GM19452 (cell line): ENCODE results near the gene ERBB3.
A peak's percentile ranks its signal among the peaks of the same experiment; 100 is the strongest.

ENCODE experiments used
- ATAC-seq: cut with Tn5 transposase; IDR thresholded peaks from one replicate; pipeline ENCODE4 v1.9.1; 2021; ENCODE audit not compliant: unreplicated experiment

The ERBB3 gene

DNA sequence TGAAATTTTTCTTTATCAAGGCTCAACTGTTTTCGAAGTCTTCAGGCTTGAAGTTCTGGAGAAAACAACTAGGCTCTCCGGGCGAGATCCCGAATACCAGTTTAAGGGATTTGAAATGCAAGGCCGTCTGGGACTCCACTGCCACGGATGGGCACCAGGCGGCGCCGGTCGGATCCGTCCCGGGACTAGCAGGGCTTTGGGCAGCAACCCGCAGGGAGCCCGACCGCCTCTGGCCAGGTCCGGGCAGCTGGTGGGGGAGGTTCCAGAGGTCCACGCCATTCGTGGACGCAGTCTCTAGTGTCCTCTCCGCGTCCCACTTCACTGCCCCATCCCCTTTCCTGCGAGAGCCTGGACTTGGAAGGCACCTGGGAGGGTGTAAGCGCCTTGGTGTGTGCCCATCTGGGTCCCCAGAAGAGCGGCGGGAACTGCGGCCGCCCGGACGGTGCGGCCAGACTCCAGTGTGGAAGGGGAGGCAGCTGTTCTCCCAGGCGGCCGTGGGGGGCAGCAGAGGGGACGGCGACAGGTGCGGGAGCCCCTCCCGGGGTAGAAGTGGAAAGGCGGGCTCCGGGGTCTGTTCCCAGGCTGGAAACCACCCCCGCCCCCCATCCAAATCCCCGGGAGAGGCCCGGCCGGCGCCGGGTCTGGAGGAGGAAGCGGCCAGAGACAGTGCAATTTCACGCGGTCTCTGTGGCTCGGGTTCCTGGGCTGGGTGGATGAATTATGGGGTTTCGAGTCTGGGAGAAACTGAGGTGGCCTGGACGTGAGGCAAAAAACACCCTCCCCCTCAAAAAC is 838 bp upstream of the ERBB3 start:
- peak; percentile 67 for ATAC-seq

DNA sequence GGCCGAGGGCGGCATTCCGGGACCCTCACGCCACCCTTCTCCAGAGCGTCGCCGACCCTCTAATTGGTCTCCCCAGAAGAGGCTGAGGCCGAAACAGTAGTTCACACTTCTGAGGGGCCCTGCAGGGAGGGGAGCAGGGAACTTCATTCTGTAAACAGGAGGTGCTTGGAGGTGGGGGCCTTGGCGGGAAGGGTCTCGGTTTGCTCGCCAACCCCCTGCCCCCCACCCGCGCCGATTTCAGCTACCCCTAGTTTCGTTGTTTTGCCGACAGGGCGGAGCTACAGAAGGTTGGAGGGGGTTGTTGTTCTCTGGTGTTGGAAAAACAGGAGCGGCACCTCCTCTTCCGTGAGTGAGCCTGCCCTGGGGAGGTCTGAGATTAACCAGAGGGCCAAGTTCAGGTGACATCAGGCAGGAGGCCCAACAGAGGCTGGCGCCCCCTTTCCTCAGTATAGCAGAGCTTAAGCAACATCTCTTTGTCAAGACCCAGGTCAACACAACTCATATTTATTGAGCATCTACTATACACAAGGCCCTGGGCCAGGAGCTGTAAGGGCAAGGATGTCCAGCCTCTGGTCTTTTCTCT is 682 bp downstream of the ERBB3 start:
- ATAC-seq, result no peak

DNA sequence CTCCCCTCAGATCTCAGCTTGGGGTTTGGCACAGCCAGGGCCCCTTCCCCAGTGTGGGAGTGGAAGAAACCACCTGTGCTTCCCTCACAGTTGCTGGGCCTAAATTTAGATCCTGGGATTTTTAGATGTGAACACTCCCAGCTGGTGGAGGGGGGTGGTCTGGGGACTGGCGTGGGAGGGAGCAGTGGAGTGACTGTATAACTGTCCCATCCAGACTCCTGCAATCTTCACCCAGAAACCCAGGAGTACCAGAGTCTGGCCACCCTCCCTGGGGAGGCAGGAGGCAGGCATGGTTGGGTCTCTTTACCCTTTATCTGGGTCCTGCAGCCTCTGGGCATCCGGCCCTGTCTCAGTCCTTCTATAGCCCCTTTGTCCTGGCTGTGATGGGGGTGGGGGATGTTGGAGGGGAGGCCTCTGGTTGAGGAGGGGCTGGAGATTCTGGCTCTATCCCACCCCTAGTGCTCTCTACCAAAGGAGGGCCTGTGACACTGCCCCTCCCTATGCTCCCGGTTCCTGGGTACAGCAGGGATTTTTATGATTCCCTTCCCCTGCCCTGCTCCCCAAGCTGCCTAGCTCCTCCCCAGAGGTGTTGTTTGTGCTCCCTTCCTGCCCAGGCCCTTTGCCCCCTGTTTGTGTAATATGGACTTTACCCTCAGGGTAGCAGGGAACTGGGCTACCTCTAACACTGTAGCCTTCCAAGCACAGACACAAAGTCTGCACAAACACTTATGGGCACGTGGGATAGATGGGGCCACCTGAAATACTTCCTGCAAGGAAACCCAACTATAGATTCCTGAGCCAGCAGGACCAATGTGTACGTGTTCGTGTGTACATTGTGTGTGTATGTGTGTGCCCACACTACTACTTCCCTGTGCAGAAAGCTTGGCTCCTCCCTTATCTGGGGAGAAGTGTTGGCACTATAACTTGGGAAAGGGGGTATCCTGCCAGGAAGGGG is 1.7 kb downstream of the ERBB3 start:
- no peak for ATAC-seq

DNA sequence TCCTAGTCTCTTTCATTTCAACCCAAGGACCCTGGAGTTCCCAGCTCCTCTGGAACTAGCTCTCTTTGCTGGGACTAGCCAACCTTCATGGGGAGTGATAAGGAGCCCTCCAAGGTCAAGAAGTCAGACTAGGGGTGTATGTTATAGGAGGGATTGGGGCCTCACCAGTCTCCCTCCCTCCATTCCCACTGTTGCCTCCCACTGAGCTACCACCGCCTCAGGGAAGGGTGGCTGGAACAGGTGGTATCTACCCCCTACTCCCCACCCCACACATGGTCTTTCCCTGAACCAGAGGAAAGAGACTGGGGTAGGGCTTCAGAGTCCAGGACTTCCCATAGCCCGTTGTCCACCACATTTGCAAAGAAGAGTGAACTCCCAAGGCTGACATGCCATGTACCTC is 2.4 kb downstream of the ERBB3 start:
- ATAC-seq, result no peak

DNA sequence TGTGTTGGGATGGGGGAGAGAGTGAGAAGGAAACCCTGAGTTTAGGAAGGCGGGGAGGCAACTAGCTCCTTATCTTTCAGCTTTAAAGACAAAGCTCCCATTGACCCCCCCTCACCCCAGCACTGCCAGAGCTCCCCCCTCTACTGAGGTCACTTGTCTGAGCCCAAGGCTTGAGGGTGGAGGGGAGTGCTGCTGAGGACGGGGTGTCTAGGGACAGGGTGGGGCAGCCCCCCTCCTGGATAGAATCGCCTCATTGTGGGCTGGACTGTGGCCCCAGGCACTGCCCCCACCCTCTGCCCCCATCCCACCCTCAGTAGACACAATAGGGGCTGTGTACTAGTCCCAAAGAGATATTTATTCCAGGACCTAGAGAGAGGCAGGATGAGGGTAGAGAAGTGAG is 3.0 kb downstream of the ERBB3 start:
- no peak for ATAC-seq

DNA sequence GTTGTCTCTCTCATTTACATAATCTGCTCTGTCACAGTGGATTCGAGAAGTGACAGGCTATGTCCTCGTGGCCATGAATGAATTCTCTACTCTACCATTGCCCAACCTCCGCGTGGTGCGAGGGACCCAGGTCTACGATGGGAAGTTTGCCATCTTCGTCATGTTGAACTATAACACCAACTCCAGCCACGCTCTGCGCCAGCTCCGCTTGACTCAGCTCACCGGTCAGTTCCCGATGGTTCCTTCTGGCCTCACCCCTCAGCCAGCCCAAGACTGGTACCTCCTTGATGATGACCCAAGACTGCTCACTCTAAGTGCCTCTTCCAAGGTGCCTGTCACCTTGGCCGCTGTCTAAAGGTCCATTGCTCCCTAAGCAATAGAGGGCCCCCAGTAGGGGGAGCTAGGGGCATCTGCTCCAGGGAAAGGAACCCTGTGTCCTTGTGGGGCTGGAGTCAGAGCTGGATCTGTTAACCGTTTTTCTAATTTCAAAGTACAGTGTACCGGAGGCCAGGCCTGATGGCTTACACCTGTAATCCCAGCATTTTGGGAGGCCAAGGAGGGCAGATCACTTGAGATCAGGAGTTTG is 5.1 kb downstream of the ERBB3 start:
- ATAC-seq, result no peak

DNA sequence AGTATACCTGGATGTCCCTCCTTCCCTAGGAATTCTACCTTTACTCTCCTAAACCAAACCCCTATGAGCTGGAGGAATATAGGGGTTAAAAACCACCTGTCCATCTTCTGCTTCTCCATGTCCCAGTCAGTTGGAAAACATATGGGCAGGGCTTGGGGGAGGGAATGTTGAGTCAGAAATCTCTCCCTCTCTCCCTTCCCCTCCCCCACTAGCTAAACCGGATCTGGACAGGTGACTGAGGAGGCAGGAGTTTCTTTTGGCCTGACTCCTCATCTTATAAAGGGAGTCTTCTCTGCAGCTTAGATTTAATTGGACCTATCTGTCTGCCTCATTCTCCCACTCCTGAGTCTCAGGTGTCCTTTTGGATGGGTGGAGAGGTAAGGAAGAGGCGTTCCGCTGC is 6.1 kb downstream of the ERBB3 start:
- ATAC-seq, result no peak

DNA sequence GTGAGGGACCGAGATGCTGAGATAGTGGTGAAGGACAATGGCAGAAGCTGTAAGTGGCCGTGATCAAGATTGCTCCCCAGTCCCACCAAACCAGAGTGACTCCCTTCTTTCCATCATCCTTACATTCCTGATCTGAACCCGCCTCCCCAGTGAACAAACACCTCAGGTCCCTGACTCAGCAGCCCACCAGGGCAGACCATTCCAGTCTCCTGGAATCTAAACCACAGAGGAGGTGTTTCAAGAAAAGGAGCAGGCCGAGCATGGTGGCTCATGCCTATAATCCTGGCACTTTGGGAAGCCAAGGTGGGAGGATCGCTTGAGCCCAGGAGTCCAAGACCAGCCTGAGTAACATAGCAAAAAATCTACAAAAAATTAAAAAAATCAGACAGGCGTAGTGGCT is 6.6 kb downstream of the ERBB3 start:
- ATAC-seq, result no peak

DNA sequence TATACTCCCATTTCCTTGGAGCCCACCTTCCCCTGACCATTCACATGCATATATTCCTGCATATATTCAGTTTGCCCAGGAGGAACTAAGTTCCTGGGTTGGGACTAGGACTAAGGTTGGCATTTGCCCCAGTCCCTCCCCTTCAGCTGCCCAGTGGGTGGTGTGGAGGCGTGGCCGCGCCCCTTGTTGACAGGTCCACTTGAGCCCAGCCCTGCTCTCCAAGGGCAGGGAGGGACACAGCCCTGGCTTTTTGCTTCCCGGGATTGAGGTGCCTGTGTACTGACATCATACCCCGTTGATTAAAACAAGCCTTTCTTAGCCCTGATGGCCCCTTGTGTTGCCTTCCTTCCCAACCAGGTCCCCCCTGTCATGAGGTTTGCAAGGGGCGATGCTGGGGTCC is 7.3 kb downstream of the ERBB3 start:
- no peak for ATAC-seq

DNA sequence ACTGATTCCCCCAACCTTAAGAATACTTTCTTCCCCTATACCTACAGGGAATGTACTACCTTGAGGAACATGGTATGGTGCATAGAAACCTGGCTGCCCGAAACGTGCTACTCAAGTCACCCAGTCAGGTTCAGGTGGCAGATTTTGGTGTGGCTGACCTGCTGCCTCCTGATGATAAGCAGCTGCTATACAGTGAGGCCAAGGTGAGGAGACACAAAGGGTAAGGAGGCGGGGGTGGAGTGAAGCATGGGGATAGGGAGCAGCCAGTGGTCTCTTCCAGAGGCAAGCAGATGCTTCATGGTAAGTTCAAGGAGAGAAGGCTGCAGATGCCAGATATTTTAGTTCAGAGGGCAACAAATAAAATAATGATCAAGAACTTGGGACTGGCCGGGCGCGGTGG is 17.8 kb downstream of the ERBB3 start:
- ATAC-seq, result no peak

DNA sequence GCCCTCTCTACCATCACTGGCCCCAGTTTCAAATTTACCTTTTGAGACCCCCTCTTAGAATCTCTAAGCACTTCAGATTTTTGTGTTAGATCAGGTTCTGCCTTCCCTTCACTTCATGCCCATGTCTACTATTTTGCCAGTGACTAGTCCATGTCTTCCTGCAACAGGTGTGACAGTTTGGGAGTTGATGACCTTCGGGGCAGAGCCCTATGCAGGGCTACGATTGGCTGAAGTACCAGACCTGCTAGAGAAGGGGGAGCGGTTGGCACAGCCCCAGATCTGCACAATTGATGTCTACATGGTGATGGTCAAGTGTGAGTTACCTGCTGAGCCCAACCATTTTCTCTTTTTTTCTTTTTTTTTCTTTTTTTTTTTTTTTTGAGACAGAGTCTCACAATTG is 18.6 kb downstream of the ERBB3 start:
- no peak for ATAC-seq

DNA sequence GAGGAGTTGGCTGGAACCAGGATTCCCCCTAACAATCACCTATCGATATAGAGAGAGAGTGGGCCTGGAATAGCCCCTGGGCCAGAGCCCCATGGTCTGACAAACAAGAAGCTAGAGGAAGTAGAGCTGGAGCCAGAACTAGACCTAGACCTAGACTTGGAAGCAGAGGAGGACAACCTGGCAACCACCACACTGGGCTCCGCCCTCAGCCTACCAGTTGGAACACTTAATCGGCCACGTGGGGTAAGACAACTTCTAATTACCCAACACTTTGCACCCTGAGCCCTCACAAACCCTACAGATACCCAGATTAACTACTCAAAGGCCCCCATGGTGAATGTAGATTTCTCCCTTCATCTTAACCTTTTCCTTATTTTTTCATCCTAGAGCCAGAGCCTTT is 19.8 kb downstream of the ERBB3 start:
- no peak for ATAC-seq

DNA sequence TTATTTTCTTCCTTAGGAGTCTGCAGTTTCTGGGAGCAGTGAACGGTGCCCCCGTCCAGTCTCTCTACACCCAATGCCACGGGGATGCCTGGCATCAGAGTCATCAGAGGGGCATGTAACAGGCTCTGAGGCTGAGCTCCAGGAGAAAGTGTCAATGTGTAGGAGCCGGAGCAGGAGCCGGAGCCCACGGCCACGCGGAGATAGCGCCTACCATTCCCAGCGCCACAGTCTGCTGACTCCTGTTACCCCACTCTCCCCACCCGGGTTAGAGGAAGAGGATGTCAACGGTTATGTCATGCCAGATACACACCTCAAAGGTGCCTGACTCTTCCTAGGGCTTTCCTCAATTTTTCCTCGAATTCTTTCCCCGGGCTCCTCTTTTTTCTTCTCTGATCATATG is 21.1 kb downstream of the ERBB3 start:
- ATAC-seq, result no peak

DNA sequence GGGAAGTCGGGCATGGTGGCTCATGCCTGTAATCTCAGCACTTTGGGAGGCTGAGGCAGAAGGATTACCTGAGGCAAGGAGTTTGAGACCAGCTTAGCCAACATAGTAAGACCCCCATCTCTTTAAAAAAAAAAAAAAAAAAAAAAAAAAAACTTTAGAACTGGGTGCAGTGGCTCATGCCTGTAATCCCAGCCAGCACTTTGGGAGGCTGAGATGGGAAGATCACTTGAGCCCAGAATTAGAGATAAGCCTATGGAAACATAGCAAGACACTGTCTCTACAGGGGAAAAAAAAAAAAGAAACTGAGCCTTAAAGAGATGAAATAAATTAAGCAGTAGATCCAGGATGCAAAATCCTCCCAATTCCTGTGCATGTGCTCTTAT is 22.7 kb downstream of the ERBB3 start:
- ATAC-seq, result no peak

DNA sequence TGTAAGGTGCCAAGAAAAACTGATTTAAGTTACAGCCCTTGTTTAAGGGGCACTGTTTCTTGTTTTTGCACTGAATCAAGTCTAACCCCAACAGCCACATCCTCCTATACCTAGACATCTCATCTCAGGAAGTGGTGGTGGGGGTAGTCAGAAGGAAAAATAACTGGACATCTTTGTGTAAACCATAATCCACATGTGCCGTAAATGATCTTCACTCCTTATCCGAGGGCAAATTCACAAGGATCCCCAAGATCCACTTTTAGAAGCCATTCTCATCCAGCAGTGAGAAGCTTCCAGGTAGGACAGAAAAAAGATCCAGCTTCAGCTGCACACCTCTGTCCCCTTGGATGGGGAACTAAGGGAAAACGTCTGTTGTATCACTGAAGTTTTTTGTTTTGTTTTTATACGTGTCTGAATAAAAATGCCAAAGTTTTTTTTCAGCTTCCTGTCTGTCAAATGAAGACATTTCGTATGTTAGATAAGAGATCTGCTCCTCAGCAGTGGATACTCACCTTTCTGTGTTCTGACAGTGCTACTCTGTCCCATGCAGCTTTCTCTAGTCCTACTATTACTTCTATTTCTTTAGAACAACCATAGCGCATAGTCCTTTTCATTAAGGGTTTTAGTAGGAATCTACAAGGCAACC is 23.2 kb downstream of the ERBB3 start:
- no peak for ATAC-seq

DNA sequence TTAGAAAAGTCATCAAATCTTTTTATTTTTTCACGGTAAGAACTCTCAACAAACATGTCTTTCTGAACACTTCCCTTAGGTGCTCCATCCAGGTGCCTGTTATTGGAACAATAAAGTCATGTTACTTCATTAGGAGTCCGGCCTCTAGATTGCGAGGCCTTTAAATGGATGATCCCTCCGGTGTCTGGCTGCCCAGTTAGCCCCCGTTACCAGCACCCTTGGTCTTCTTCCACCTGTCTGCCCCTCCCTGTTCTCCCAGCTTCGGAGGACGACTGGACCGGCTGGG is 23.8 kb downstream of the ERBB3 start:
- ATAC-seq, result no peak

DNA sequence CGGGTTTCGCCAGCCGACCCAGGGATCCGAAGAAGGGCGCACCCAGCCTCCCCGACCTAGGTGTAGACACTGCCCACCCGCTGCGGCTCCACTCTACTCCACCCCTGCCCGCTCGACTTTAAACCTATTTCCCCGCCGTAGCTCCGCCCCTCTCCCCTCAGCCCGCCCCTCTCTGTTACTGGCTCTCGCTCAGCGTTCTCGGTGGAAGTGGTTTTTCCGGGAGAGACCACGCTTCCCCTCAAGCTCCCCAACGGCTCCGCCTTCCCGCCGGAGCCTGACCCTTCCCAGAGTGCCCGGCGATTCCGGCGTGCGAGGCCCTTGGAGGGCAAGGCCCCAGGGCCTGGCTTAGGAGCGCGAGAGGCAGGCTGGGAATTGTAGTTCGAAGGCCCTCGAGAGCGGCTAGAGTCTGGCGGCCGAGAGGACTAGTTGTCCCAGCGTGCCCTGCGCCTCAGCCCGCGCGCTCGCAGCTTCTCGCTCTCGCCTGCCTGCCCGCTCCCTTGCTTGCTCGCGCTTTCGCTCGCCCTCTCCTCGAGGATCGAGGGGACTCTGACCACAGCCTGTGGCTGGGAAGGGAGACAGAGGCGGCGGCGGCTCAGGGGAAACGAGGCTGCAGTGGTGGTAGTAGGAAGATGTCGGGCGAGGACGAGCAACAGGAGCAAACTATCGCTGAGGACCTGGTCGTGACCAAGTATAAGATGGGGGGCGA is 24.3 kb downstream of the ERBB3 start, which contains the start of gene PA2G4:
TSS of gene PA2G4 (plus strand) at position 451 of the 706 bp plus-strand sequence. CDS start at position 630, 179 bp downstream.
- peak; percentile 93 for ATAC-seq

DNA sequence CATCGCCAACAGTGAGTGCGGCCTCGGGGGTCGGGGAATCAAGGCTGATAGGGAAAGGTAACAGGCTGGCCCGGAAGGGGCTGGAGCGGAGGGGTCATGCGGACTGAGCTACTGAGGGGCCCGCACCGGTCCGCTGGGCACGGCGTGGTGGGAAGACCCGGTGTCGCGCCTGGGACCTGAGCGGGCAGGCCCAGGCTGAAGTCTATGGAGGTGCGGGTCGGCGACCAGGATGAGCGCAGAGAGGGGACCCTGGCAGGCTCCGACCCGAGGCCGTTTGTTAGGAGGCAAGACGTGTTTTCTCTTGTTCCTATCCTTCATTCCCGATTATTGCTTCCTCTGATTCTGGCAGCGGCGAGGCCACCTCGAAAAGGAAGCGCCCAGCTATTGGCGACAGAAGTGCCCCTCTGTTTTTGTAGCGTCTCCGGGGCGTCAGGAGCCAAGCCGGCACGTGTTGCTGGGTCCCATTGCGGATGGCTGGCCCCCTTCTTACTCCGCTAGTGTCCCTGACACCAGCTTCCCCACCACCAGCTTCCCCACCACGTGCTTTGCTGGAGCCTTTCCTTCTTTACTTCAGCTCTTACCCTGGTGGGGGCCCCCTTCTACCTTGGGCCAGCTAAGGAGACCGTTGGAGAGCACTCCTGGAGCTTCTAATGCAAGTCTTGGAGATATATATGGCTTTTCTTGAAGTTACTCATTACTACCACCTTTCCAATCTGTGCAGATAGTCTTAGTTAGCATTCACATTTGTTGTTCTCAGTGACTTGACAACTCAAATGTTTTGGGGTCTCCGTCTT is 25.0 kb downstream of the ERBB3 start:
- ATAC-seq, result peak; percentile 7

DNA sequence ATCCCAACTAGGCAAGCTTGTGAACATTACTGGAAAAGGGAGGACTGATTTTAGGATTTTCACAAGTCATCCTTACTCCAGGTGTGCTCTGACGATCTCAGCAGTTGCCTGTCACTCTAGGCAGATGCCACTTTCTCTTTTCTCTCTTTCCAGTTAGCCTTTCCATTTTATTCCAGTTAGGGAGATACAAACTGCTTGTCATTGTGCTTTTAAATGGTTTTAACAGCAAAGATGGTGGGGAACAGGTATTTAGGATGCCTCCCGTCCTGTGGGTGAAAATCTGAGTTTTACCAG is 25.6 kb downstream of the ERBB3 start:
- ATAC-seq, result no peak

DNA sequence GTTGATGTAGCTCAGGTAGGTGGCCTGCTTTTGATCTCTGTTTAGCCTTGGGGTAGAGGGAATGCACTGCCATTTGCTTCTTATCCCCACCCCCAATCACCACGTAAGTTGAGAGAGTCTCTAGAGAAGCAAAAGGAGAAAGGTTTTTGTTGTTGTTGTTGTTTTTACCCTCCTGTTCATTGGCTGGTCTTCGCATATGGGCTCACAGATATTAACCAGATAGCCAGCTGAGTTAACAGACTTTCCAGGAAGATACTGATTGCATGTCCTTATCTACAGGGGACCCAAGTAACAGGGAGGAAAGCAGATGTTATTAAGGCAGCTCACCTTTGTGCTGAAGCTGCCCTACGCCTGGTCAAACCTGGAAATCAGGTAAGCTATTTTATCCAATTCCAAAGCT is 27.3 kb downstream of the ERBB3 start:
- no peak for ATAC-seq
